Activated T-cell treated with anti-CD3 and anti-CD28 coated beads, Interleukin-2, amount 50 U/mL, for 48 hours (primary cell): ENCODE data around the gene MGLL.

Source experiments
- DNase-seq, 2 experiments: peaks; one replicate each; pipeline ENCODE4 v3.0.0-alpha.2; 2020

The MGLL gene

GRCh38 chr3:127738192-127738840 lies 84.0 kb downstream of the MGLL start:
- no peak for DNase-seq

GRCh38 chr3:127736801-127737539 lies 85.3 kb downstream of the MGLL start:
- no peak for DNase-seq

- no peak for DNase-seq
These were observed 86.3 kb downstream of the MGLL start for GRCh38 chr3:127735767-127736693.

GRCh38 chr3:127734754-127735473 lies 87.4 kb downstream of the MGLL start:
- no peak for DNase-seq

GRCh38 chr3:127734181-127734720 lies 88.1 kb downstream of the MGLL start:
- no peak for DNase-seq

- DNase-seq = no peak
These were observed 88.5 kb downstream of the MGLL start for GRCh38 chr3:127733781-127734180.

GRCh38 chr3:127732879-127733350 lies 89.4 kb downstream of the MGLL start:
- DNase-seq = no peak

GRCh38 chr3:127732303-127732702 lies 90.0 kb downstream of the MGLL start:
- DNase-seq = no peak

GRCh38 chr3:127731546-127732289 lies 90.6 kb downstream of the MGLL start:
- DNase-seq = no peak

GRCh38 chr3:127730666-127731295 lies 91.5 kb downstream of the MGLL start:
- DNase-seq = no peak

- no peak for DNase-seq
These were observed 92.1 kb downstream of the MGLL start for GRCh38 chr3:127730171-127730570.

GRCh38 chr3:127729556-127730056 lies 92.7 kb downstream of the MGLL start:
- no peak for DNase-seq

- DNase-seq = no peak
These were observed 93.8 kb downstream of the MGLL start for GRCh38 chr3:127728417-127729015.

- DNase-seq = no peak
These were observed 95.4 kb downstream of the MGLL start for GRCh38 chr3:127726894-127727293.

- no peak for DNase-seq
These were observed 99.2 kb downstream of the MGLL start for GRCh38 chr3:127723011-127723567.

GRCh38 chr3:127722091-127722784 lies 100.1 kb downstream of the MGLL start:
- DNase-seq = no peak

- DNase-seq = no peak
These were observed 101.1 kb downstream of the MGLL start for GRCh38 chr3:127720985-127721935.

- DNase-seq = no peak
These were observed 102.0 kb downstream of the MGLL start for GRCh38 chr3:127720161-127720823.
